GM19240 (cell line): ENCODE measurements around the gene SERPINB6.
"Not testable (repeated sequence)": the region's sequence is repeated elsewhere in the genome, so short reads cannot be mapped to it uniquely, and the experiment has no call there.

Experiments used
- DNase-seq: peaks from one replicate; pipeline ENCODE4 v3.0.0; 2011; ENCODE audit warnings: low spot score; ENCODE audit not compliant: insufficient read length

Gene SERPINB6

GRCh38 chr6:2958776-2959175 lies 12.6 kb downstream of the SERPINB6 start:
- no peak for DNase-seq

- no peak for DNase-seq
These were observed 13.0 kb downstream of the SERPINB6 start for GRCh38 chr6:2958331-2958711.

GRCh38 chr6:2957696-2958330 lies 13.6 kb downstream of the SERPINB6 start:
- no peak for DNase-seq

- no peak for DNase-seq
These were observed 14.3 kb downstream of the SERPINB6 start for GRCh38 chr6:2956930-2957685.

GRCh38 chr6:2953098-2953497 lies 18.3 kb downstream of the SERPINB6 start:
- no peak for DNase-seq

- DNase-seq = no peak
These were observed 18.7 kb downstream of the SERPINB6 start for GRCh38 chr6:2952557-2953095.

- DNase-seq = no peak
These were observed 19.6 kb downstream of the SERPINB6 start for GRCh38 chr6:2951728-2952127.

GRCh38 chr6:2950713-2951112 lies 20.7 kb downstream of the SERPINB6 start:
- DNase-seq = no peak

GRCh38 chr6:2949536-2950083 lies 21.8 kb downstream of the SERPINB6 start:
- no peak for DNase-seq

GRCh38 chr6:2949121-2949520 lies 22.2 kb downstream of the SERPINB6 start:
- DNase-seq = no peak

GRCh38 chr6:2948228-2949025 lies 22.9 kb downstream of the SERPINB6 start:
- no peak for DNase-seq

- DNase-seq = no peak
These were observed 23.9 kb downstream of the SERPINB6 start for GRCh38 chr6:2947445-2947844.

GRCh38 chr6:2945153-2945452 lies 26.3 kb downstream of the SERPINB6 start:
- no peak for DNase-seq

- DNase-seq = no peak
These were observed 26.8 kb downstream of the SERPINB6 start for GRCh38 chr6:2944405-2945152.

- DNase-seq = no peak
These were observed 27.8 kb downstream of the SERPINB6 start for GRCh38 chr6:2943564-2943955.

- DNase-seq = no peak
These were observed 28.3 kb downstream of the SERPINB6 start for GRCh38 chr6:2942914-2943563.

- not testable (repeated sequence) for DNase-seq
These were observed 29.3 kb downstream of the SERPINB6 start for GRCh38 chr6:2942116-2942515.

- DNase-seq = no peak
These were observed 30.5 kb downstream of the SERPINB6 start for GRCh38 chr6:2940851-2941250.

GRCh38 chr6:2940010-2940850 lies 31.1 kb downstream of the SERPINB6 start:
- peak; percentile 69 for DNase-seq
